Femur (tissue), 1 donor: Measurements from ENCODE around the gene PDE6A.
A peak's percentile ranks its signal among the peaks of the same experiment; 100 is the strongest.
"Not testable (repeated sequence)": the region's sequence is repeated elsewhere in the genome, so short reads cannot be mapped to it uniquely, and the experiment has no call there.

Experiments used
- DNase-seq: peaks from one replicate; pipeline ENCODE4 v3.0.0-alpha.2; 2017

PDE6A gene

GRCh38 chr5:149951138-149951749 is 6.7 kb upstream of the PDE6A start:
- no peak for DNase-seq

DNA sequence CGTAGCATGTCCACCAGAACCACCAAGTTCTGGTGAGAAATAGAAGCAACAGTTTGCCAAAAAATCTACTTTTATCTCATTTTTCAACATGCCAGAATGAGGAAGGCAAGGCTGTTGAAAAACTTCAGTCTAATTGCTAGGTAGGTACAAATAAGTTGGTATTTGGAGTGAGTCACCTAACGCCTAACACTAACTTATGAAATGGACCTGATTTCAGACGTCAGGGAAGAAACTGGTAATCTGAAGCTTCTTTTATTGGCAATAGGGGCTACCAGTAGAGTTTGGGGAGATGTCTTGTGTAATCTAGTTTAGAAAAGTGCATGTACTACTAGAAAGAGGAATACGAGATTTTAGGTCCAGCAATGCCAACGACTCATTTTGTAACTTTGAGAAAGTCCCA is 4.4 kb upstream of the PDE6A start:
- DNase-seq, result no peak

GRCh38 chr5:149946118-149946517 is 1.5 kb upstream of the PDE6A start:
- no peak for DNase-seq

DNA sequence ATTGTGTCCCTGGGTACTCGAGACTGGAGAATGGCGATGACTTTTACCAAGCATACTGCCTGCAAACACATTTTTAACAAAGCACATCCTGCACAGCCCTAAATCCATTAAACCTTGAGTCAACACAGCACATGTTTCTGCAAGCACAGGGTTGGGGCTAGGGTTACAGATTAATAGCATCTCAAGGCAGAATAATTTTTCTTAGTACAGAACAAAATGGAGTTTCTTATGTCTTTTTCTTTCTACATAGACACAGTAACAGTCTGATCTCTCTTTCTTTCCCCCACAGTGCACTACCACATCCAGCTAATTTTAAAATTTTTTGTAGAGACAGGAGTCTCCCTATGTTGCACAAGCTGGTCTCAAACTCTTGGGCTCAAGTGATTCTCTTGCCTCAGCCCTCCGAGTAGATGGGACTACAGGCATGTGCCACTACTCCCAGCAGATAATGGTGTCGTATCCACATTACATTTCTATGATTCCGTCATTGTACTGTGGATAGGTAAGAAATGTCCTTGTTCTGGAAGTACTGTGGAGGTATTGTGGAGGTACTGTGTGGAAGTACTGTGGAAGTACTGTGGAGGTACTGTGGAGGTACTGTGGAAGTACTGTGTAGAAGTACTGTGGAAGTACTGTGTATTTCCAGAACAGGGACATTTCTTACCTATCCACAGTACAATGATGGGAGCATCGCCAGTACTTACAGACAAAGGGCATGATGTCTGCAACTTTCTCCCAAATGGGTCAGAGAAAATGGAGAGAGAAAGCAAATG is 1.2 kb downstream of the PDE6A start:
- not testable (repeated sequence) for DNase-seq

GRCh38 chr5:149942741-149943169 is 1.8 kb downstream of the PDE6A start:
- not testable (repeated sequence) for DNase-seq

GRCh38 chr5:149942199-149942598 is 2.4 kb downstream of the PDE6A start:
- no peak for DNase-seq

DNA sequence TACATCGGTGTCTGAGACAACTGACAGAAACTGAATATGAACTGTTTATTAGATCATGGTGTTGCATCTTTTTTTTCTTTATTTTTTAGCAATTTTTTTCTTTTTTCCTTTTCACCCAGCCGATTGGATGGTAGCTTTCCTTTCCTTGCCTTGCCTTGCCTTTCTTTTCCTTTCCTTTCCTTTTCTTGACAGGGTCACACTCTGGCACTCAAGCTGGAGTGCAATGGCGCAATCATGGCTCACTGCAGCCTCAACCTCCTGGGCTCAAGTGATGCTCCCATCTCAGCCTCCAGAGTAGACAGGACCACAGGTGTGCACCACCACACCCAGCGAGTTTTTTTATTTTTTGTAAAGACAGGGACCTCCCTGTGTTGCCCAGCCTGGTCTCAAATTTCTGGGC is 2.8 kb downstream of the PDE6A start:
- DNase-seq, result no peak

DNA sequence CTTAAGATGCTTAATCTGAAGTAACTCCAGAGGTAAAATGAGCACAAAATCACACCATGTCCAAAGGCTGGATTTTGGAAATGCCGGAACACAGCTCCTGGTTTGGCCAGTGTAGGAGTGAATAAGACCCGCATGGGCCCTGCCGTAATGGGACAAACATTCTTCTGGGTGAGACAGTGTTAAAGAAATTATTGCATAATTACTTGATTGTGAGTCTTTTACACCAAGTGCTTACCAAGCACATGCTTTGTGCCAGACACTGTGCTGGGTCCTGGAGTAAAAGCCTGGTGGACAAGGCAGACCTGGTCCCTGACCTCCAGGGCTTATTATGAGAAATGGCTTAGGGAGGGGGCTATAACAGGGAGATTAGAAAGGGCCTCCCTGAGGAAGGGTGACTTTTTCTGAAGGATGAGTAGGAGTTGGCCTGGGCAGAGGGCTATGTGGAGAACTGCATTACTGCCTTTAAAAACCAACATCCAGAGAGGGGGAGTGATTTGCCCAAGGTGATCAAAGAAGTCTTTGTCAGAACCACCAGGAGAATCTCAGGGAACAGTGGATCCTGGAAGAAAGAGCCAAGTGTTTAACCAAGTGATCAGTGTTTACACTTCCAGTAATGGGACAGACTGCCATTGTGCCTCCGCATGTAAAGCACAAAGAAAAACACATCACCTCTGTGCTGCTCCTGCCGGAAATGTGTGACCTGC is 3.5 kb downstream of the PDE6A start:
- DNase-seq, result no peak

DNA sequence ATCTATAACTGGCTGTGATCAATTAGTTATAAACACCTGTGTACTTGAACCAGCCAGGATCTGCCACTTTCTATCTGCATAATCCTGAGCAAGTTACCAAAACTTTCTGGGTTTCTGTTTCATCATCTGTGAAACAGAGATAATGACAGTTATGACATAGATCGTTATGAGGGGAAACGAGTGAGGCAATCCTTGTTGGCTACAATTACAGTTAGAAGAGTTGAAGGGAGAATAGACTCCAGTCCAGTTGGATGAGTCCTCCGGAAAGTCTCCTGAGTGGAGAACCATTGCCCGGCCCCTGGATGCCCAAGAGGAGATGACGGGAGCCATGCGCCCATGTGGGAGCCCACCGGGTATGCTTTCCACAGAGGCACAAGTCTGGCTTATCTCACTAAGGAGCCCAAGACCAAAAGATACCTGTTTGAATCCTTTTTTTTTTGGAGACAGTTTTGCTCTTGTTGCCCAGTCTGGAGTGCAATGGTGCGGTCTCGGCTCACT is 4.5 kb downstream of the PDE6A start:
- DNase-seq, result no peak

GRCh38 chr5:149939546-149939945 is 5.0 kb downstream of the PDE6A start:
- DNase-seq, result no peak

DNA sequence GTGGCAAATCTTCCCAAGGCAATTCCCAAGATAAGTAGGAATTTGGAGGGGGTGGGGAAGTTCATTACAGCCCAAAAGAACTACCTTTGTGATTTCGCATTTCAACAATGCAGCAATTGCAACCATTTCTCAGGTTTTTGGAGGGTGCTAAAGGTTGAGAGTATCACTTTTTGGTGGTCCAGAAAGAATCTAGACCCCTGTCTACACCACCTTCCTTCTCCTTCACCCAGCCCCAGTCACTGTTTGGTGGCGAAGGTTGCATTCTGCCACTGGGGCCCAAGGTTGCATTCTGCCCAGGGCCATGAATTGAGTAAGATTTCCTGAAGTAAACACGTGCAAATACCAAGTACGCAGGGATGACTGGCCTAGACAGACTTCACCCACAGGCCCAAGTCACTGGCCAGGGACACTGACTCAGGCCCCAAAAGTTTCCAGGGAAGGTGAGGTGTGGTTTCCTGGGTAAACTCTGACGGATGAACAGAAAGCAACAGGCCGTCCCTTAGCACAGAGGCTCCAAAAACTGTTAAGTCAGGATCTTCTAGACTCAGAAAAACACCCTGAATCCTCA is 5.7 kb downstream of the PDE6A start:
- no peak for DNase-seq

DNA sequence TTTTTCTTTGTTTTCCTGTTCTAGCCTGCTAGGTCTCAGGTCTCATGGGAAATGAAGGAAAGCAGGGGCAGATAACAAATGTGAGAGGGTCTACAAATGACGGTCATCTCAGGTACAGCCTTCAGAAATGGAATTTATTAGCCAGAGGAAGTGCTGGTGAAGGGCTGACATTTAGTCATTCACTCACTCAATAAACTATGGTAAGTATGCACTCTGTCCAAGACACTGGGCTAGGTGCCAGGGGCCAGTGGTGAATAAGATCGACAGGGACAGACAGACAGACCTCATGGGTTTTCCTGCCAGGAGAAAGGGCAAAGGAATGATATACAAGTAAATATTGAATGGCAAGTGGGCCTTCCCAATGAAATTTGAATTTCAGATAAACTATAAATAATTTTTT is 6.3 kb downstream of the PDE6A start:
- peak; percentile 41 for DNase-seq

GRCh38 chr5:149937610-149938009 is 7.0 kb downstream of the PDE6A start:
- DNase-seq, result no peak

DNA sequence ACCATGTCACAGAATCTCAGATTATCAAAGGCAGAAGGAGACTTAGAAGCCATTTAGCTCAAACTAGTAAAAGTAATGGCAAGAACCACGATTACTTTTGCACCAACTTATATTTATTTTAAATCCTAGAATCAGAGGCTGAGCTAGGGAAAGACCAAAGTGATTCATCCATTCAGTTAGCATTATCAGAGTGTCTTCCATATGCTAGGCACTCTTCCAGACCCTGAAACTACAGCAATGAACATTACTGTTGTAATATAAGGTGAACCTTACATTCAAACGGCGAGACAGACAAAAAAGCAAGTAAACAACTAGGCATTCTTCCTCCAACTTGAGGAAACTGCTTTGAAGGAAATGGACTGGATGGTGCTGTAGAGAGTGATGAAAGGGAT is 7.9 kb downstream of the PDE6A start:
- no peak for DNase-seq

DNA sequence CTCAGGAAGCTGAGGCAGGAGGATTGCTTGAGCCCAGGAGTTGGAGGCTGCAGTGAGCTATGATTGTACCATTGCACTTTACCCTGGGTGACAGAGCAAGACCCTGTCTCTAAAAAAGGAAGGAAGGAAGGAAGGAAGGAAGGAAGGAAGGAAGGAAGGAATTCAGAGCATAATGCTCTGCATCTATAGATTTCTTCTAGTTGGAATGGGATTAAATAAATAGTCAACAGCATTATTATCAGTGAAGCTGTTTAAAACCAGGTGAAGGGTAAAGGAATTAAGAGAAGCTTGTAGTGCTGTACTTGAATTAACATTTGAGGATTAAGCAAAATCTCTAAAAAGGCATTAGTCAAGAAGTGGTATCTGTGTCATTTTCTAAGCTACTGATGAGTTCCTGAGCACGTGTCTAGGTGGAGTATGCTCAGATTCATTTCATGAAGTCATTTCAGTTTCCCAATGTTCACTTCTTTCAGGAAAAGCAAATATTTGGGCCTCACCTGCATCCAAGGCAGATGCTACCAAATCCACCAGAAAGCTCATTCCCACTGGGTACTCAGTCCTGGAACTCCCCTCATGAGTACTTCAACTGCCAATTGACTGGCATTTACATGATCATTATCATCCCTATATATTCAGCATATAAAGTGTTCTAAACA is 8.4 kb downstream of the PDE6A start:
- no peak for DNase-seq

DNA sequence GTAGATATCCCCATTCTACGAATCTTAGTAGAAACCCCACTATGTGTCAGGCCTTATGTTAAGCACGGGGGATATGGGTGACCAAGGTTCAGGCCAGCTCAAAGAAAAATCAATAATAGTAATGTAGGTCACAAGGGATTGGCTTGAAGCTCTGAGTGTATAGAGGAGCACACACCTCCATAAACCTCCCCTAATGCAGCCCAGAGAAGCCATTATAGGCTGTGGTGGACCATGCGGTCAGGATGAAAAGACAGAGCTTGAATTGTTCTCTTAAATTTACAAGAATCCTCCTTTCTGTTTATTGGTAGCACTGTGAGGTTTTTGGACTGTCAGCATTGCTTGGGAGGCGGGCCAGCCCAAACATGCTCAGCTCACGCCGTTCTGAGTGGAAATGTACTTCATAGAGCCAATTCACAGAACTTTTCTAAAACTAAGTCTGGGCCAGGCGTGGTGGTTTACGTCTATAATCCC is 9.1 kb downstream of the PDE6A start:
- peak; percentile 67 for DNase-seq

- DNase-seq, result no peak
Observed at GRCh38 chr5:149932445-149933350, 11.9 kb downstream of the PDE6A start.

DNA sequence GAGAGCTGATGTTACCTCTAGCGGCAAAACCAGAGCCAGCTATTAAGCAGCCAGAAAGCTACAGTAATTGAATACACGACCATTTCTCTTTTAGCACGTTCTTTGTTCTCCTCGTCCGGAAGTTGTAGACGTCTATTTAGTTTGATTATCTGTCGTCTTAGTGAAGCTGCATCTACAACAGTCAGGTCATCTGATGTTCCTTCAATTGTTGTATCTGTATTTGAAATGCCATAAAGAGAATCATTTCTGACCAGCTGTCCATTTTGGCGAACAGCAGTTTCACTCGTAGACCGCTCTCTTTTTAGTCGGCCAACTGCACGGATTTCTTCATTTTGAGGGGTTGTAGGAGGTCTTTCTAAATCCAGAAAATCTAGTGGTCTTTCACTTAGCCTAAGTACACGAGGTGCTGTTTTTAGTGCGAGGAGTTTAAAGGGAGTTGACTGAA is 12.6 kb downstream of the PDE6A start:
- DNase-seq, result no peak

DNA sequence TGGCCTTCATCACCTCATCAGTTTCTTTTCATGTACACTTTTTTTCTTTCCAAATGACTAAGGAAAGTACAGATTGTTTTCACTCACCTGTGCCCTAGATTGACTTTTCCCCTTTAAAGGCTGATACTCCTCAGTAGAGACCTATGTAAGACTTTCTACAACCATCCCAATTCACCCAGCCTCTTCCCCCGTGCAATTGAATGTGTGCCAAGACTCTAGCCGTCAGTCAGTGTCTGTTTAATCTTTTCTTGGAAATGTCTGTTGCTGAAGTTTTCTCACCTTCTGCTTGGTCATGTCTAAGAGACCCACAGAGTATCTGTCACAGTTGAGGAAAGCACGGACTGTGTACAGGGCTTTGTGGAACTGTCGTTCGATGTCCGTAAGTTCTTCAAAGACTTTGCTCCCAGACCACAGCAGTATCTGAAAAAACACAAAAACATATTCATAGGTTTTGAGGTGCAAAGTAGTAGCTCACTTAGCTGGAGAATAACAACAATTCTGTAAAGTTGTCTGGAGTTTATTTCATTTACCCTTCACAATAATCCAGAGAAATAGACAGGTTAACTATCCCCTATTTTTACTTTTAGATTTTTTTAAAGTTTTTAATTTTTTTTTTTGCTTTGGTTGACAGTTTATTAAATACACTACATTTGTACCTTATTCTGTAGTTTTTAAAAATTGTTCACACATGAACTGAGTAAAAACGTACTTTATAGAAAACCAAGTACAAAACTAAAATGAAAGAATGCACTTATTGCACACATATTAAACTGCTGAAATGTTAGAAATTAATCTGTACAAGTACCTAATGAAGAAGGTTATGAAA is 13.6 kb downstream of the PDE6A start:
- DNase-seq, result no peak

GRCh38 chr5:149930043-149930748 is 14.4 kb downstream of the PDE6A start:
- no peak for DNase-seq
